Tibial nerve (tissue), 4 donors: ENCODE data around the gene SLC4A3.

Experiments
- EP300 ChIP-seq, 2 donors: sonication (generic); formaldehyde crosslinking; IDR thresholded peaks; one replicate each; pipeline ENCODE4 v1.6.1; 2017; ENCODE audit warnings: antibody characterized with exemption in 2 of 2, mild to moderate bottlenecking in 1 of 2
- TF ChIP-seq, protein P1 (sequence below), 5 experiments: fragments of 200-600 bp in 3 of 5; fragments of 450-650 bp in 2 of 5; sonication (generic) in 3 of 5; IDR thresholded peaks; one replicate each; pipeline ENCODE4 v1.5.1; 2016 to 2019; ENCODE audit warnings: antibody characterized with exemption in 5 of 5, mild to moderate bottlenecking in 3 of 5, moderate library complexity in 2 of 5

DNA sequence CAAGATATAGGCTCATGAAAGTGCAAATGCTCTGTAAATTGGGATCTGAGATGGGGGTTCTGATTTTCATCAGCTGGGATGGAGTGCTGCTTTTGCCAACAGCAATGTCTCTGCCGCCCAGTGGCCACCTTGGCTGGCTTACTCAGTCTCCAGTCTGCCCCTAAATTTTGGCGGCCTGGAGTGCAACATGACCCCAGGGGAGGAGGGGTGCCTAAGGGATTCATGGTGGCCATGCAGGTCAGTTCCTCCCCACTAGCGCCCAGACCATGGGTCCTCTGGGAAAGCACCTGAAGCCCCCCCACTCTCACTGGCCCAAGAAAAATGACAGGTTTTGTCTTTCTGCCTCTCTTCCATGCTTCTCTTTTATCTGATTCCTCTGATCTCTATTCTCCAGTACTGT is 45.0 kb downstream of the SLC4A3 start:
- TF ChIP-seq EP300 (IDR thresholded peaks at IDR 0.05): no peak
- TF ChIP-seq, protein P1, sequence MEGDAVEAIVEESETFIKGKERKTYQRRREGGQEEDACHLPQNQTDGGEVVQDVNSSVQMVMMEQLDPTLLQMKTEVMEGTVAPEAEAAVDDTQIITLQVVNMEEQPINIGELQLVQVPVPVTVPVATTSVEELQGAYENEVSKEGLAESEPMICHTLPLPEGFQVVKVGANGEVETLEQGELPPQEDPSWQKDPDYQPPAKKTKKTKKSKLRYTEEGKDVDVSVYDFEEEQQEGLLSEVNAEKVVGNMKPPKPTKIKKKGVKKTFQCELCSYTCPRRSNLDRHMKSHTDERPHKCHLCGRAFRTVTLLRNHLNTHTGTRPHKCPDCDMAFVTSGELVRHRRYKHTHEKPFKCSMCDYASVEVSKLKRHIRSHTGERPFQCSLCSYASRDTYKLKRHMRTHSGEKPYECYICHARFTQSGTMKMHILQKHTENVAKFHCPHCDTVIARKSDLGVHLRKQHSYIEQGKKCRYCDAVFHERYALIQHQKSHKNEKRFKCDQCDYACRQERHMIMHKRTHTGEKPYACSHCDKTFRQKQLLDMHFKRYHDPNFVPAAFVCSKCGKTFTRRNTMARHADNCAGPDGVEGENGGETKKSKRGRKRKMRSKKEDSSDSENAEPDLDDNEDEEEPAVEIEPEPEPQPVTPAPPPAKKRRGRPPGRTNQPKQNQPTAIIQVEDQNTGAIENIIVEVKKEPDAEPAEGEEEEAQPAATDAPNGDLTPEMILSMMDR (IDR thresholded peaks at IDR 0.05): no peak
